COLO829 (cell line): ENCODE measurements around the gene CSTPP1.
"Not testable (repeated sequence)": the region's sequence is repeated elsewhere in the genome, so short reads cannot be mapped to it uniquely, and the experiment has no call there.

Experiments used
- DNase-seq: peaks from one replicate; pipeline ENCODE4 v3.0.0; 2012; ENCODE audit warnings: low spot score

Gene CSTPP1

GRCh38 chr11:46953093-46953492 lies 16.5 kb downstream of the CSTPP1 start:
- no peak for DNase-seq

GRCh38 chr11:46958777-46959176 lies 22.2 kb downstream of the CSTPP1 start:
- DNase-seq, result no peak

DNA sequence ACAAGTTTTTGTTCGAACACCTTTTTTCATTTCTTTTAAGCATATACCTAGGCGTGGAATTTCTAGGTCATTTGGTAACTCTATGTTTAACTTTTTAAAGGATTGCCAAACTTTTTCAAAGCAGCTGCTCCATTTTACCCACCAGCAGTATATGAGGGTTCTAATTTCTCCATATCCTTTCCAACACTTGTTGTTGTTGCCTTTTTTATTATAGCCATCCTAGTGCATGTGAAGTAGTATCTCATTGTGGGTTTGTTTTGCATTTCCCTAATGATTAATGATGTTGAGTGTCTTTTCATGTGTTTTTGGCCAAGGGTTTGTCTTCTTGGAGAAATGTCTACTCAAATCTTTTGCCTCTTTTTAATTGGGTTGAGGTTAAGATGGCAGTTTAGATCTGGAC lies 24.5 kb downstream of the CSTPP1 start:
- no peak for DNase-seq

- not testable (repeated sequence) for DNase-seq
Measured at GRCh38 chr11:46961886-46962285, 25.3 kb downstream of the CSTPP1 start.

DNA sequence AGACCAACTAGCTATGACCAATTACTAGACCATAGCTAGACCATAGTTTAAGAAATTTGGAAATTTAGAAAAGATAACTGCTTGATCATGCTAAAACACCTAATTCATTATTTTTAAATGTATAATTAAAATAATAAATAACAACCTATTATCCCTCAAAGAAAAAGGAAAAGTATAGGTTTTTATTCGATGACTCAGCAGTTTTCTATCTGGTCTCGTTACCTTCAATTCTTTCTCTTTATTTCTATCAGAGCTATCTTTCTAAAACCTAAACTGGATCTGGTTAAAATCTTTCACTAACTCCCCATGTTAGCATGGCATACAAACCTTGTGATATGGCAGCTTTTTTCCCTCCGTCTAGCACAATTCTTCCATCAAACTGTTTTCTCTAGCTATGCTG lies 27.3 kb downstream of the CSTPP1 start:
- no peak for DNase-seq

GRCh38 chr11:46966773-46967172 lies 30.2 kb downstream of the CSTPP1 start:
- no peak for DNase-seq

DNA sequence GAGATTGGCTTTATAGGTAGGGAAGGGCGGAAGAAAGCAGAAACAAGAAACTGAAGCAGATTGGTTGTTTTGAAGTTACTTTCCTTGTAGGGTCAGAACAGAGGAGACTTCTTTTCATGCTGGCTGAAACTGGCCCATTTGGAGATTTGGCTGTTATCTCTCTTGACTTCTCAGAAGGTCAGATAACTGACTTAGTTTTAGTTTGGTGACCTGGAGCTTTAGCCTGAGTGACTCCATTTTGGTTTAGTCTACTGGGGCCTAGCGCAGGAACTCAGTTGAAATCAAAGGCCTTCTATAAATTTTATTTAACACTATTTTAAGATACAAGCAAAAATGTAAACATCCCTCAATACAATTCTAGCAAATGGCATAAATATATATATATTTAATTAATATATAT lies 31.4 kb downstream of the CSTPP1 start:
- DNase-seq, result no peak

- DNase-seq, result no peak
Measured at GRCh38 chr11:46969379-46969778, 32.8 kb downstream of the CSTPP1 start.

GRCh38 chr11:46970913-46971625 lies 34.5 kb downstream of the CSTPP1 start:
- DNase-seq, result no peak

DNA sequence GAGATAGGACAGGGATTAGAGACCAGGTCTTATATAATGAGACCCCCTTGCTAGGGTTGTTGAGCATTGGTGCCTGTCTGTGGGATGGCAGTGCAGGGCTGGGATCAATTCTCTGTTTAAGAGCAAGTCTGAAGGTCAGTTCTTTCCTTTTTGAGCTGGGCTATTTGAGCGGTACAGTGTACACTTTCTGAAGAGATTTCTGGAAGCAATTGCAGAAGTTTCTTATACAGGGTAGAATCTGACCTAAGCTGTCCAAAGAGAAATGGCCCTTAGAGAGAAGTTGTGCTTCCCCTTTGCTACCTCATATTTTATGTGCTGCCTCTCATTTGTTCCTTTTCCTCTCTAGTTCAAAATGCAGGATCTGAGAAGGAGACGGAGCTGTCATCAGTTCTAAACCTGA lies 35.8 kb downstream of the CSTPP1 start:
- DNase-seq, result no peak

DNA sequence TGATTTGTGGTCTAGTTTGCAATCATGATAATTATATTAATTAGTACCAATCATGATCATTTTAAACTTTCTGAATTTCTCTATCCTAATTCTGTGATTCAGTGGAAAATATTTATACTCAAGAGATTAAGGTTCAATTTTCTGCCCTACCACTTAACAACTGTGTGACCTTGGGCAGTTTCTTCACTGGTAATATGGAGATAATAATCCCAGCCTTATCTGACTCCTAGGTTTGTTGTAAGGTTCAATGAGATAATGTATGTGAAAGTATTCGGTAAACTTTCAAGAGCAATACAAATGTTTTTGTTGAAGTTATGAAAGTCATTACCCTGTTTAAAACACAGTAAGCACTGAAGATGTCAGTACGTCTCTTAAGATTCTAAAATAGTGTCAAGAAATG lies 36.3 kb downstream of the CSTPP1 start:
- DNase-seq, result no peak

GRCh38 chr11:46976182-46976854 lies 39.8 kb downstream of the CSTPP1 start:
- DNase-seq, result no peak

DNA sequence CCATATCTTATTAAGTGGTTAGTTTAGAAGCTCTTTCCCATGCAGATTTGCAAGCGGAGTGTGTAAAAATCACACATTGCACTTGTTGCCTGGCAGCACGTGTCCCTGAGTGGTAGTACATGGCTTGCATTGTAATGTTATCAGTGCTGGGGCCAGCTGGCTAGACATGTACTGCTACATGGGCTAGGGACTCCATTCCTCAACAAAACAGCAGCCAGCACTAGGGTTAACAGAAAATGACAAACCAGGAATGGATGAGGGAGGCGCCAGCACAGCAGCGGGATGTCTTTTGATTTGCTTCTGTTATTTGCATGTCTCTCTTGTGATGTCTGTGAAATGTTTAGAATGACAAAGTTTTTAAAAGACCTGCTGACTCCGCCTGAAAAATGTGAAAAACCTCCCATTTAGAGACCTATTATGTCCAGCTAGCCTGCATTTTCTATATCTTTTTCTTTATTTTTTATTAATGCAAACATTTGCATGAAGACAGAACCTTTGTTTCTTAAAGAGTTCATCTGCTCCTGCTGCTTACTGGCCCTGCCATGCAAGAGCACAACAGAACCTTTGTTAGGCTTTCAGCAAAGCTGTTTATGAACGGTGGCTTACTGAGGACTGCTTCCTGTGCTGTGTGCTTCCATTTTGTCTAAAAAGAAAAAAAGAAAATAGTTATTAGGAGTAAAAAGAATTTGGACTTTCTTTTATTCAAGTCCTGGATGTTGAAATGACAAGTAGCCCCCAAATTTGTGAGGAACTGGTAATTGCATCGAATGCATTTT lies 40.7 kb downstream of the CSTPP1 start:
- peak; percentile 85 for DNase-seq

GRCh38 chr11:46978005-46978491 lies 41.5 kb downstream of the CSTPP1 start:
- peak; percentile 26 for DNase-seq

DNA sequence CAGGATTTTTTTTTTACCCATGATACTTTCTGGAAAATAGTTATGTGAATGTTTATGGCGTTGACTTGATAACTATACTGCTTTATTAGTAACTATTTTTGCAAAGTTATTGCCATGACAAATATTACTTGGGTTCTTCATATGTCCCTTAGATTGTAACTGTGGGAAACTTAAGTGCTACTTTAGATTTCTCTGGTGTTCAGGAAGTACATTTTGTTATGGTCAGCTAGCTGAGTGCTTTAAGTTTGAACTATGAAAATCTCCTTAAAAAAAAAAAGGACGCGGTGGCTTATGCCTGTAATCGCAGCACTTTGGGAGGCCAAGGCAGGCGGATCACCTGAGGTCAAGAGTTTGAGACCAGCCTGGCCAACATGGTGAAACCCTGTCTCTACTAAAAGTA lies 42.8 kb downstream of the CSTPP1 start:
- DNase-seq, result no peak

GRCh38 chr11:46981436-46981835 lies 44.9 kb downstream of the CSTPP1 start:
- no peak for DNase-seq

GRCh38 chr11:46982797-46983452 lies 46.4 kb downstream of the CSTPP1 start:
- DNase-seq, result no peak

GRCh38 chr11:46983598-46983997 lies 47.0 kb downstream of the CSTPP1 start:
- no peak for DNase-seq

- DNase-seq, result no peak
Measured at GRCh38 chr11:46984548-46984947, 48.0 kb downstream of the CSTPP1 start.

GRCh38 chr11:46984987-46985386 lies 48.4 kb downstream of the CSTPP1 start:
- DNase-seq, result no peak

DNA sequence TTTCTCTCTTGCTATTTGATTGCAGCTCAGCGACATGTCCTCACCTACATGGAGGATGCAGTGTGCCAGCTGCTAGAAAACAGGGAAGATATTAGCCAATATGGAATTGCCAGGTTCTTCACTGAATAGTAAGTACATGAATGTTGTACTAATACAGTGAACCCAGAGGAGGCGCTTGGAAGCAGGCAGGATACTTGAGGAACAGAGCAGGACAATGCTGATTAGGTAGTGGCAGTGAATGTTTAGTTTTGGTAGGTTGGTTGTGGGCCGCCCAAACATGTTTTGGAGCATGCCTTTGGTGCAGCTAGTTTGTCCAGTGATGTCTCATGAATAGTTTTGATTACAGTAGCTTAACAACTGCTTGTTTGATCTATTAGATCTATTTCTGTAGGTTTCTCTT lies 50.6 kb downstream of the CSTPP1 start:
- no peak for DNase-seq

DNA sequence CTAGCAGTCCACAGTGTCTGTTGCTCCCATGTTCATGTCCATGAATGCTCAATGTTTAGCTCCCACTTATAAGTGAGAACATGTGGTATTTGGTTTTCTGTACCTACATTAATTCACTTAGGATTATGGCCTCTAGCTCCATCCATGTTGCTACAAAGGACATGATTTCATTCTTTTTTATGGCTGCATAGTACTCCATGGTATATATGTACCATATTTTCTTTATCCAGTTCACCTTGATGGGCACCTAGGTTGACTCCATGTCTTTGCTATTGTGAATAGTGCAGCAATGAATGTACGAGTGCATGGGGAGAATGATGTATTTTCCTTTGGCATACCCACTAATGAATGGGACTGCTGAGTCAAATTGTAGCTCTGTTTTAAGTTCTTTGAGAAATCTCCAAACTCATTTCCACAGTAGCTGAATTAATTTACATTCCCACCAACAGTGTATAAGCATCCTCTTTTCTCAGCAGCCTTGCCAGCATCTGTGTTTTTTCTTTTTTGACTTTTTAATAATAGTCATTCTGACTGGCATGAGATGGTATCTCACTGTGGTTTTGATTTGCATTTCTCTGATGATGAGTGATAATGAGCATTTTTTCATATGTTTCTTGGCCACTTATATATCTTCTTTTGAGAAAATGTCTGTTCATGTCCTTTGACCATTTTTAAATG lies 53.4 kb downstream of the CSTPP1 start:
- not testable (repeated sequence) for DNase-seq
